T-helper 22 cell (primary cell): ENCODE results near the gene NME5.
"Not testable (repeated sequence)": the region's sequence is repeated elsewhere in the genome, so short reads cannot be mapped to it uniquely, and the experiment has no call there.

Source experiments
- DNase-seq: peaks from one replicate; pipeline ENCODE4 v3.0.0-alpha.2; 2020; ENCODE audit warnings: low read depth

Gene NME5, protein sequence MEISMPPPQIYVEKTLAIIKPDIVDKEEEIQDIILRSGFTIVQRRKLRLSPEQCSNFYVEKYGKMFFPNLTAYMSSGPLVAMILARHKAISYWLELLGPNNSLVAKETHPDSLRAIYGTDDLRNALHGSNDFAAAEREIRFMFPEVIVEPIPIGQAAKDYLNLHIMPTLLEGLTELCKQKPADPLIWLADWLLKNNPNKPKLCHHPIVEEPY

DNA sequence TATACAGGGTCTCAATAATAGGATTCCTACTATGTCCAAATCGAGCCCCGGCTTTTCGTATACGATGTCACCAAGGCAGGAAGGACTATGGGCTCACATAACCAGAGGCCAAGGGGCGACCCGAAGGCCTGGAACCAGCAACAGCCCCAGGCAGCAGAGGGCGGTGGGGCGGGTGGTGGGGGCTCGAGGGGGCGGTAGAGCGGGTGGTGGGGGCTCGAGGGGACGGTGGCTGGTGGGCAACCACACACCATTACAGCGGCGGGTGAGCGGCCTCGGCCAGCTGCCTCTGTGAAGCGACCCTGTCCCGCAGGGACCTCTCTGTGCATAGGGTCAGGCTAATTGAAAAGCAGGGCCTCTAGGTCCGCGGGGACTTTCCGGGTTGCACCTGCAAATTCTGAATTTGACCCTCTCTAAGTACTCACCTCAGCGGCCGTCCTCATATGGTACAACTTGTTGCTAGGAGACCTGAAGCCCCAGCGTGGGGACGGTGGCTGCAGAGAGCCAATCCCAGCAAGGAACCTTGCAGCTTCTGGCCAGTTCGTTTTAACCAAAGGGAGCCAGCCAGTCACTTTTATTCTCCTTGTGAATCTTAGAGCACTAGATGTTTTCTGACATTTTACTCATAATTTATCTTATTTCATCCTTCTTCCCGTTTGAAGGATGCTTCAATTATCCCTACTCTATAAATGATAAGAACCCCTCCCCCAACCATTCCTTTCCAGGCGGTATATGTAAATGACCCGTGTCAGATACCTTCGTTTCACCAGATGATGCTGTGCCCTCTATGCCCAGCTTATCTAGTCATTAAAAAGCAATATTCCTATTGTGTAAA, at the start of gene NME5:
TSS of gene NME5 (minus strand) at position 480 of the 832 bp plus-strand sequence. CDS start 648 bp downstream, outside the sequence.
- DNase-seq: no peak

DNA sequence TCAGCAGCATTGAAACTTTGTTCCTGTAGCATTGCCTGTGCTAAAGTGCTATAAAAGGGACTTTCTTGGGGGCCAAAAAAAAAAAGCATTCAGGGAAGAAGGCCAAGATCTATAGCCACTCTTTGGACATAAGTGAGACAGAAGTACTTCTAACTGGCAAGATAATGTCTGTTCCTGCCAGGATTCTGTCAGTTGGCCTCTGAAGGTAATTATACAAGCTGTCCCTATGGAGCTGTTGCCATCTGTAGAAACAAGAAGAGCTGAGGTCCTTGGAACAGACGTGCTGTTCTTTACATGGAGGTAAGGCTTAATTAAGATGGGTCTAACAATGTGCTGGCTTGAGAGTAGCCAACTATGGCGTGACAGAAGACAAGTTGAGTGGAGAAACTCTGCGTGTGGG, 49.4 kb upstream of the NME5 start:
- no peak for DNase-seq

DNA sequence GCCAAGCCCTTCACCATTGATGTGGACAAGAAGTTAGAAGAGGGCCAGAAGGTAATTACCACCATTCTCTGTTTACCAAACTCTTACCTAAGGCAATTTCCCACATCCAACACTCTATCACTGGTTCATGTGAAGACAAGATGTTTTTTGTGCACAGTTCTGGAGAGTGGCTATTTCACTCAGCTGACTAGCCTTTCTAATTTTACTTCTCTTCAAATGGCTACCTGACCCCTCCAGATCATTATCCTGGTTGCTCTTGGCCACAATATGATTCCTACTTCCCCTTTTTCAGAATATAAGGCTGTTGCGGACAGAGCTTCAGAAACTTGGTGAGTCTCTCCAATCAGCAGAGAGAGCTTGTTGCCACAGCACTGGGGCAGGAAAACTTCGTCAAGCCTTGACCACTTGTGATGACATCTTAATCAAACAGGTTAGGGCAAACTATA, 46.8 kb upstream of the NME5 start:
- no peak for DNase-seq

DNA sequence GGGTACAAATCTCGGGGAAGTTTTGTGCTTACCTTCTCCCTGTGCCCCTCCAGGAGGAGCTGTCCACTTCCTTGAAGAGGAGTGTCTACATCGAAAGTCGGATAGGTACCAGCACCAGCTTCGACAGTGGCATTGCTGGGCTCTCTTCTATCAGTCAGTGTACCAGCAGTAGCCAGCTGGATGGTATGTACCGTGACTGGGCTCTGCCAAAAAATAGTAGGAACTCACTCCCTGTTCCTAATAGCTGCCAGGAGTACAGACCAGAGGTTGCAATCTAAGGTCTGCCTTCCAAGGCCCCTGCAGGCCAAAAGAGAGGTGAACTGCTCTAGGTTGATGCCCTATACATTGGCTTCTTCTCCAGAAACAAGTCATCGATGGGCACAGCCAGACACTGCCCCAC, 43.6 kb upstream of the NME5 start:
- no peak for DNase-seq

DNA sequence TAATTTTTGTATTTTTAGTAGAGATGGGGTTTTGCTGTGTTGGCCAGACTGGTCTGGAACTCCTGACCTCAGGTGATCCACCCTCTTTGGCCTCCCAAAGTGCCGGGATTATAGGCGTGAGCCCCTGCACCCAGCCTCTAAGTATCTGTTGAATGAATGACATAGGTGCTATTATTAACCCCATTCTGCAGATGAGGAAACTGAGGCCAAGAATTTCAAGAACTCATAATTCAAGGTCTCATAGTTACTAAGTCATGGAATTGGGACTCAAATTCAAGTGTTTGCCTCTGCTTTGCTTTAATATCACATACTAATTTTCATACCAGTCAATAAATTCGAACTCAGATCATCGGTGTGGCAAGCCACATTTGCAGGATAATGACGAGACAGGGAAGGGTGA, 41.6 kb upstream of the NME5 start:
- no peak for DNase-seq

DNA sequence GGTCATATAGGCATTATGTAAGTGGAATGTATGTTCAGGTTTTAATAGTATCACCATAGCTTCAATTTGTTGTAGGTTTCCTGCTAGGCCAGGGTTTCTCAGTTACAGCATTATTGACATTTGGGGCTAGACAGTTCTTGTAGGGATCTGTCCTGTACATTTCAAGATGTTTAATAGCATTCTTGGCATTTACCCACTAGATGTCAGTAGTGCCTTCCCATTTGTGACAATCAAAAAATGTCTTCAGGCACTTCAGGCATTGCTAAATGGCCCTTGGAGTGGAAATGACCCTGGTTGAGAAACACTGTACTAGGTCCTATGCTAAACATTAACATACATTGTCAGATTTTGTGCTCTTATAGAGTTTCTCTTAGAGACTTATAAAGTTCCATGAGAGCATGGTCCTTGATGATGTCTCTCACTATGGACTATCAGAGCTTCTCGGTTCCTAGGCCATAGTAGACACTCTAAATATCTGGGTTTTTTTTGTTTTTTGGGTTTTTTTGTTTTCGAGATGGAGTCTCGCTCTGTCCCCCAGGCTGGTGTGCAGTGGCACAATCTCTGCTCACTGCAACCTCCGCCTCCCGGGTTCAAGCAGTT, 41.1 kb upstream of the NME5 start:
- no peak for DNase-seq

DNA sequence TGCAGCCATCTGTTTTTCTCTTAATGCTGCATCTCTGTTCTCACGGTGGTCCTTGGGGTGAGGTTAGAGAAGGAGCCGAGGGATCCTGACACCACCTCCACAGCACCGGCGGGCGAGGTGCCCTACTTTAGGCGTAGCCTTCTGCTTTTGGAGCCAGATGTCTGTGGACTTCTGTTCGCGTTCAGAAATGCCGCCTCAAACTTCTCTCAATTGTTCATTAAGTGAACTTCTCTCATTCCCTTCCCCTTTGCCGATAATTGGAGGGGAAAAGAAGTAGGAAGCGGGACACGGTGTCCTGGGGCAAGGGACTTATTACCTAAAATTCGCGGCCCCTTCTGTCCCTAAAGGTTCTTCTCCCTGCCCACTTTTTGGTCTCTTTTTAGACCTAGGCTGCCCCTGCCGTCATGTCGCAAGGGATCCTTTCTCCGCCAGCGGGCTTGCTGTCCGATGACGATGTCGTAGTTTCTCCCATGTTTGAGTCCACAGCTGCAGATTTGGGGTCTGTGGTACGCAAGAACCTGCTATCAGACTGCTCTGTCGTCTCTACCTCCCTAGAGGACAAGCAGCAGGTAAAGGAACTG, 40.1 kb upstream of the NME5 start:
- DNase-seq: no peak

DNA sequence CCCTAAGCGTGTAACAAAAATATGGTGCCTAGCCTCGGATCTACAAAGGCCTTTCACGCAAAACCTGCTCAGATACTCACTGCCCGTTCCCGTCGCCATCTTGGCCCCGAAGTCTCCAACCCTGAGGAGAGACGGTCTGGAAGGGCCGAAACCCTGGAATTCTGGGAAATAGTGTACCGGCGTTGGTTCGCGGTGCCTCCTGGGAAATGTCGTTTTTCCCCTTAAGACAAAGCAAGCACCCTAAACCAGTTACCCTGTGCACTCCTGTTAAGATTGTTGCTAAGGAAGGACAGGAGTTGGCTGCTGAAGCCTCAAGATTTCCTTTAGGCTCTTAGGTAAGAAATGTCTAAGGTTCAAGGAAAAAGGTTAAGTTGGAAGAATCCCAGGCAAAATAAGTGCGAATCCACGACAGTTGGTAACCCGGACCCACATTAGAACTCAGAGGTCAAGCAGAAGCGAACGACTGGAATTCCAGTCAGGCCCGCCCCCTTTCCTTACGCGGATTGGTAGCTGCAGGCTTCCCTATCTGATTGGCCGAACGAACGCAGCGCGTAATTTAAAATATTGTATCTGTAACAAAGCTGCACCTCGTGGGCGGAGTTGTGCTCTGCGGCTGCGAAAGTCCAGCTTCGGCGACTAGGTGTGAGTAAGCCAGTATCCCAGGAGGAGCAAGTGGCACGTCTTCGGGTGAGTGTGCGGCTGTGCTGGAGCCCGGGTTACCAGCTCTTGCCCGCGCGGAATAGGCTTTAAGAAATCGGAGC, 39.5 kb upstream of the NME5 start, which contains the start of the genes BRD8 and KIF20A:
TSS of gene BRD8 (minus strand) at position 115 of the 761 bp plus-strand sequence. CDS start at position 99, 16 bp downstream.
TSS of gene KIF20A (plus strand) at position 597 of the 761 bp plus-strand sequence. CDS start 569 bp downstream, outside the sequence.
- DNase-seq: peak; percentile 81

DNA sequence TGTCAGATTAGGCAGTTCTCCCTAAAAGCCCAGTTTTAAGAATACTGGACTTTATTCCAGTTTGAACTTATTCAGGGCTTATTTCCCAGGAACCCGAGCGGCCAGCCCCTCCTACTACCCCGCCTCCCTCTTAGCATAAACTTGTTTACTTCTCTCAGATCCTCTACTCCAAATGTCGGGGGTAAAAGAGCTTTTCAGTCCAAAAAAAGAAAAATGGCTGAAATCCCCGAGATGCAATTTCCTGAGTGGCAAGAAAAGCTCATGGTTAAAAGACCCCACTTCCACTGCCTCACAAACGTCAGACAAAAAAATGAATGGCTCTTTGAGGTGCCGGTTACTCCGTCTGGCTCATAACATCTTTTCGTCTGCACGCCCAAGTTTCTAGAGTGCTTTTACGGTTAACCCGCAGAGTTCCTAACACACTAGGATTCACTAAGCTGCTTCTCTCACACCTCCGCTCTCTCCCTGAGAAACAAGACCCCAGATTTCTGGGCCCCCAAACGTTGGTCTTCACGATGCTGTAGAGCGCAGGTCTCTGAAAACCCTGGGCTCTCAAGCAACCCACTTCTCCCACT, 38.8 kb upstream of the NME5 start:
- DNase-seq: no peak

DNA sequence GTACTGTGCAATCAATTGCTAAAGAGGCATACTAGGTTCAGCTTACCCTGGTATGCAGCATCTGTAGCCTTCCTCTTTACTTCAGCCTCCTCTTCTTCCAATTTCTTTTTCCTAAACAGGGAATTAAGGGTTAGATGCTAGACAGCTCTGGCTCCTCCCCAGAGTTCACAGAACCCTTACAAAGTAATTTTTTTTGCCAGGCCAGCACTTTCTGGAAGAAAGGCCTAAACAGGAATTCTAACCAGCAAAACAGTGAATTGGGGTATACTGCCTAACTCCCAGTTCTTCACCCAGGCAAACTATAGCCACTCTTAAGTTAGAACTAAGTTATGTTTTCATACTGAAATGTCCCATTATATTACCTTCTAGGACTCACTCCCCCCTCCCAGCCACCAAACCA, 31.1 kb upstream of the NME5 start:
- no peak for DNase-seq

DNA sequence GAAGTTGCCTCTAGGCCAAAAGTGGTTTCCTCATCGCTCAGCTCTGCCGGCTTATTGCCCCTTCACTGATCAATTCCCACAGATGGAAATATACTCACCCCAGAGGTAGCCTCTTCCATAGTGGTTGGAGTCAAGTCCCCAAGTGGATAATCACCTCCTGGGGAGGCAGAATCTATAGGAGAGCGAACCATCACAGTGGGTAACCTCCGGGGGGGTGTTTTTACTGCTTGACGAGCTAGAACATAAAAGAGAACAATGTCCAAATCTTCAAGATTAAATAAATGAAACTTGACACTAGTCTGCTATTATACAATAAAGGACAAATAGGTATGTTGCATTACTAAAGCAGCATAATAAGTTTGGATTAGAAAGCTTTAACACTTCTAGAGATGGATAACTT, 29.9 kb upstream of the NME5 start:
- DNase-seq: no peak

DNA sequence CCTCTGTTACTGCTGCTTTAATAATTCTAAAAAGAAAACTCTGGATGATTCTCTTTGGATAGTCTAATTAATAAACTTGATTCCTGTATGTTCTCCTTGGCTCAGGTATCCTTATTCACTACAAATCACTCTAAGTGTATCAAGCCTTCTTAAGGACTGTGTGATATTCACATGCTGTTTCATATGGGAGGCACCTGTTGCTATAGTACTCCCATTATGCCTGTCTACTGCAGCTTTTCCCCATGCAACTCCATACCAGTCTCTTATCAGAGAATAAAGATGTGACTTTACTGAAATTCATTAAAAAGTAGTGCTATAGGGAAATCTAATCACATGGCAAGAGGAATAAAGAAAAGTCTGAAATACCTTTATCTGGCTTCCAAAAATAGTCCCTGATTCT, 24.5 kb upstream of the NME5 start:
- DNase-seq: no peak

DNA sequence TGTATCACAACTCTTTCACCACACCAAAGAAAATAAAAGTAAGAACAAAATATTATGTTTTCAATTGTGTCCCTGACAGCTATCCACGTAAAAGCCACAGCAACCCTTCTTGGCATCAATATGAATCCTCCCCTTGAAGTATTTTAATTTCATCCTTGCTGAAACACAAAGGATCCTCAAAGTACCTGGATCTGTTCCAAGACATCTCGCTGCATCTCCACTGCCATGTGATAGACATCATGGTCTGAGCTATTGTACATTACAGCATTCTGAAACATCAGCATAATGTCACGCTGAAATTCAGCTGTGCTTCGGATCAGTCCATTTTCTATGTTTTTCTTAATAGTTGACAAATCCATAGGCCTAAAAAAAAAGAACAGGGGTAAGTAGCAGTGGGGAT, 21.5 kb upstream of the NME5 start:
- DNase-seq: no peak

DNA sequence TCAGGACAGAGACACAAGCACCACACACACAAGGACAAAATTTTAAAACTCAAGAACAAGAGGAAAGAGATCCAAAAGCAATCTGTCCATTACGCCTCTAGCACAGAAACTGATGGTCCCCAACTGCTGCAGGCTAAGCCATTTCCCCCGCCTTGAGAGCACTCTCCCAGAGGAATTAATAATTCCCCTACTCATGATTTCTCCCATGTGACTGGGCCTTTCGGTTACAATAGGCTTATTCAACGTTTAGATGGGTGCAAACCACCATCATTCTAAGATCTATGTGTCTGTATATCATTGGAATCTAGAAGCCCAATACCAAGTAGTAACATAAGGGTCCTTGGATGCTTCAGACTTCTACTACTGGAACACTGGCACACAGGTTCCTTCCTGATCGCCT, 20.4 kb upstream of the NME5 start:
- DNase-seq: no peak

DNA sequence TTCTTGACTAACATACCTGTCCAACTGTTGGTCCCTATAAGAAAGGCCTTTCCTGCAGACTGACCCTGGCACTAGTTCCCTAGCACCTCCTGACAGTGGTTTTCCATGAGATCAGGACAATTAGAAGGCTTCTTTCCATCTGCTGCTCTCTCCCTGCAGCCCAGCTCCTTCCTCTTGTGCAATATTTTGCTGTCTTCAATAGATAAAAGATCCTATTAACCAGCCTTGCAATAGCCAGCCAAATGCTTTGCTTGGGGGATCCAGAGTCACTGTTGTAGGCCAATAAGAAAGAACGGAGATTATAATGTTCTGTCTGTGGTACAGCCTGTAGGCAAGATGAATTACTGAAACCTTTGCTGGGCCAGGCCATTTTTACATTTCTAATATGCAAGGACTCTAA, 18.4 kb upstream of the NME5 start:
- no peak for DNase-seq

DNA sequence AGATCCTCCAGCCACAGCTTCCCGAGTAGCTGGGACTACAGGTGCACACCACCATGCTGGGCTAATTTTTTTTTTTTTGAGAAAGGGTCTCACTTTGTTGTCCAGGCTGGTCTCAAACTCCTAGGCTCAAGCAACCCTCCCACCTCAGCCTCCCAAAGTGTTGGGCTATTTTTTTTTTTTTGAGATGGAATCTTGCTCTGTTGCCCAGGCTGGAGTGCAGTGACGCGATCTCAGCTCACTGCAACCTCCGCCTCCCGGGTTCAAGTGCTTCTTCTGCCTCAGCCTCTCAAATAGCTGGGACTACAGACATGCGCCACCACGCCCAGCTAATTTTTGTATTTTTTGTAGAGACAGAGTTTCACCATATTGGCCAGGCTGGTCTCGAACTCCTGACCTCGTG, 16.7 kb upstream of the NME5 start:
- DNase-seq: not testable (repeated sequence)

DNA sequence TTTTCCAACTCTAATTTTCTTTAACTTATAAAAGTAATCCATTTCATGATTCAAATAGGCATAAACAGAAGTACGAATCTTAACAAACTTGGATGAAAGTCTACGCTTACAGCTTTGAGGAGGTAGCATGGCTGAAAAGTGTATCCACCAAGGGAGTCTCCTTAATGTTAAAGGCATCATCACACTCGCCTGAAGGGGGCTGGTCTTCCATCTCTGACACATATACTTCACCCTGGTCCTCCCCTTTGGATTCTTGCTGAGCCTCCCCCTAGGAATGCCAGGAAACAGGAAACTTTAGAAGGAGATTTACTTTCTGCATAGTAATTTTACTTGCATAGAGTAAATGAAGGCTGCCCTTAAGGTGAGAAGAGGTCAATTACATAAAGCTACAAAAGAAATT, 10.3 kb upstream of the NME5 start:
- no peak for DNase-seq

DNA sequence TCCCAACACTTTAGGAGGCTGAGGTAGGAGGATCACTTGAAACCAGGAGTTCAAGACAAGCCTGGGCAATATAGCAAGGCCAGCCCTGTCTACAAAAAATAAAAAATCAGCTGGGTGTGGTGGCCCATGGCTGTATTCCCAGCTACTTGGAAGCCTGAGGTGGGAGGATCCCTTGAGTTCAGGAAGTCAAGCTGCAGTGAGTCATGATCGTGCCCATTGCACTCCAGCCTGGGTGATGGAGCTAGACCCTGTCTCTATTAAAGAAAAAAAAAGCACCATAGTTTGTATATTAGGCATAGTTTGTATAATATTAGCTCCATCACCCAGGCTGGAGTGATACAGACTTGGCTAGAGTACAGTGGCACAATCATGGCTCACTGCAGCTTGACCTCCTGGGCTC, 9.6 kb upstream of the NME5 start:
- DNase-seq: no peak

DNA sequence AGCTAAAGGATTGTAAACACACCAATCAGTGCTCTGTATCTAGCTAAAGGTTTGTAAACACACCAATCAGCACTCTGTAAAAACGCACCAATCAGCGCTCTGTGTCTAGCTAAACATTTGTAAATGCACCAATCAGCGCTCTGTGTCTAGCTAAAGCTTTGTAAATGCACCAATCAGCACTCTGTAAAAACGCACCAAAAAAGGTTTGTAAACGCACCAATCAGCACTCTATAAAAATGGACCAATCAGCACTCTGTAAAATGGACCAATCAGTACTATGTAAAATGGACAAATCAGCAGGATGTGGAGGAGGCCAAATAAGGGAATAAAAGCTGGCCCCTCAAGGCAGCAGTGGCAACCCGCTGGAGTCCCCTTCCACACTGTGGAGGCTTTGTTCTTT, 4.3 kb upstream of the NME5 start:
- not testable (repeated sequence) for DNase-seq

DNA sequence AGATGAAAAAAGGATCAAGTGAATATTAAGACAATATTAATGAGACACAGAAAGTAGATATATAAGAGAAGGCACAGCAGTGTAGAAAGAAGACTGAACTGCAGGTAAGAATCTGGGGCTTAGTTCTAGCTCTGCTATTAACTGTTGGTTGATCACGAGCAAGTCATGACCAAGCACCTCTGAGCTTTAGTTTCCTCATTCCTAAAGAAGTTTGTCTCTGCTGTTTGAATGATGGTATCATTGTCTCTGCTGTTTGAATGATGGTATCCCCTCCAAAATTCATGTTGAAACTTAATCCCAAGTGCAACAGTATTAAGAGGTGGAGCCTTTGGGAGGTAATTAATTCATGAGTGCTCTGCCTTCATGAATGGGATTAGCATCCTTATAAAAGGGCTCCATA, 2.5 kb upstream of the NME5 start:
- DNase-seq: no peak

DNA sequence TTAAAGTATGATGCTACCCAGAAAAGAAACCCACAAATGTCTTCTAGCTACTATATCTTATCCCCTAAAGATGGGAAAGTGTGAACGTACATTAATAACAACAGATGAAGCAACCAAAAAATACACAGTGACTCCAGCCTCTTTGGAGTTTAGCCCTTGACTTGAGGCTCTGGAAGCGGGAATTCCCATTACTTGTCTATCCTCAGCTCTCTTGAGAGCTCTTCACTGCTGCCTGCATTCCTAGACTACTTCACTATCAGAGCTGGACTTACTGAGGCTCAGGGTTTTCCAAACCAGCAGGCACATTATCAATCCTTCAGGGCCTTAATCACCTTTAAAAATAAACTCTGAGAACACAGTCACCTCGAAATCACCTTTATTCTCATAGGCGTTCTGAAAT, 1.0 kb upstream of the NME5 start:
- DNase-seq: no peak

DNA sequence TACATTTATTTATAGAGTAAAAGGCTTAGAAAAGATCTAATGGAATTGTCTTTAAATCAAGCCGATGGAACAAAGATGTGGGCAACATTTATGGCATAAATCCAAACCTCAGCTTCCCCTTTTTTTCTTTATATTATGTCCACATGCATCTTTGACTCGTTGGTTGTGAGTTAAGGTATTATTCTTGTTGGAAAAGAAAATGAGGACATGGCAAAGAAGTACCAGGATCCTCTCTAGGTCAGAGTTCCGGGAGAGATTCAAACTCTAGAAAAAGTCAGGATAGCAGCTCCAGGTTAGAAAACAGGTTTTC, 508 bp upstream of the NME5 start:
- DNase-seq: no peak
